ENCODE results near the gene CD300E. TPM values are rescaled to one million over a fixed set of nuclear protein-coding genes. Genes with fewer than 3 reads are reported as not detected.

The CD300E gene
- polyA plus RNA-seq, 1 experiment = not detected

DNA sequence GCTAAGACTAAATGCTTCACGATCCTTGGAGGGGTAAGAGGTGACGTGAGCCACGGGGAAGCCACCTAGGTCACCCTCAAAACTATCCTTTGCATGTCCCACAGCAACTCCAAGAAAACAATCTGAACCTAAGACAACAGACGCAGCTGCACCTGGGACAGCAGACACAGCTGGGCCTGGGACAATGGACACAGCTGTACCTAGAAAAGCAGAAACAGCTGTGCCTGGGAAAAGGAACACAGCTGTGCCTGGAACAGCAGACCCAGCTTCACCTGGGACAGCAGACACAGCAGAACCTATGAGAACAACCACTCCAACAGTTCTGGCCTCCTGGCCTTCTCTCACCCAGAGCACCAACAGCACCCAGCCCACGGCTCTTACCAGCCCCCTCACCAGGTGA is 19.8 kb downstream of the CD300E start:
- no peak for DNase-seq (ENCODE audit: low read depth)
- Histone ChIP-seq H3K27me3 (ENCODE audit: control insufficient read depth, insufficient read depth, low read length) (no peaks in the 10 kb centered on the region), H3K36me3 (ENCODE audit: control insufficient read depth, insufficient read depth, low read length) (no peaks in the 10 kb centered on the region), H3K4me3 (ENCODE audit: low read depth, low read length) (no peak overlapping the region)
- TF ChIP-seq, protein P1, sequence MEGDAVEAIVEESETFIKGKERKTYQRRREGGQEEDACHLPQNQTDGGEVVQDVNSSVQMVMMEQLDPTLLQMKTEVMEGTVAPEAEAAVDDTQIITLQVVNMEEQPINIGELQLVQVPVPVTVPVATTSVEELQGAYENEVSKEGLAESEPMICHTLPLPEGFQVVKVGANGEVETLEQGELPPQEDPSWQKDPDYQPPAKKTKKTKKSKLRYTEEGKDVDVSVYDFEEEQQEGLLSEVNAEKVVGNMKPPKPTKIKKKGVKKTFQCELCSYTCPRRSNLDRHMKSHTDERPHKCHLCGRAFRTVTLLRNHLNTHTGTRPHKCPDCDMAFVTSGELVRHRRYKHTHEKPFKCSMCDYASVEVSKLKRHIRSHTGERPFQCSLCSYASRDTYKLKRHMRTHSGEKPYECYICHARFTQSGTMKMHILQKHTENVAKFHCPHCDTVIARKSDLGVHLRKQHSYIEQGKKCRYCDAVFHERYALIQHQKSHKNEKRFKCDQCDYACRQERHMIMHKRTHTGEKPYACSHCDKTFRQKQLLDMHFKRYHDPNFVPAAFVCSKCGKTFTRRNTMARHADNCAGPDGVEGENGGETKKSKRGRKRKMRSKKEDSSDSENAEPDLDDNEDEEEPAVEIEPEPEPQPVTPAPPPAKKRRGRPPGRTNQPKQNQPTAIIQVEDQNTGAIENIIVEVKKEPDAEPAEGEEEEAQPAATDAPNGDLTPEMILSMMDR (IDR thresholded peaks at IDR 0.05; ENCODE audit: insufficient read depth, low read depth, low read length) = no peak
- POLR2A ChIA-PET = no interaction called here
- CTCF ChIA-PET = no interaction called here

- DNase-seq (ENCODE audit: low read depth) = no peak
- Histone ChIP-seq H3K36me3 (ENCODE audit: control insufficient read depth, insufficient read depth, low read length) (no peaks in the 10 kb centered on the region), H3K27me3 (ENCODE audit: control insufficient read depth, insufficient read depth, low read length) (no peaks in the 10 kb centered on the region), H3K4me3 (ENCODE audit: low read depth, low read length) (no peak overlapping the region)
- ChIA-PET CTCF (interaction anchor here (1.5 kb wide), 1 partner anchor 8 kb away, joined by 4 read pairs; no protein-coding TSS in a partner anchor), POLR2A (no interaction called here)
- TF ChIP-seq, protein P1 (IDR thresholded peaks at IDR 0.05; ENCODE audit: insufficient read depth, low read depth, low read length) = no peak
Measured at GRCh38 chr17:74603037-74603635, 20.4 kb downstream of the CD300E start.

- Histone ChIP-seq H3K27me3 (ENCODE audit: control insufficient read depth, insufficient read depth, low read length) (no peaks in the 10 kb centered on the region), H3K36me3 (ENCODE audit: control insufficient read depth, insufficient read depth, low read length) (no peaks in the 10 kb centered on the region), H3K4me3 (ENCODE audit: low read depth, low read length) (no peak overlapping the region)
- DNase-seq (ENCODE audit: low read depth) = no peak
- TF ChIP-seq, protein P1 (IDR thresholded peaks at IDR 0.05; ENCODE audit: insufficient read depth, low read depth, low read length) = peak; percentile 42
- POLR2A ChIA-PET = no interaction called here
- CTCF ChIA-PET = interaction anchor here (1.5 kb wide), 1 partner anchor 9 kb away, joined by 4 read pairs; no protein-coding TSS in a partner anchor
Measured at GRCh38 chr17:74601944-74602572, 21.5 kb downstream of the CD300E start.

GRCh38 chr17:74599448-74599939 is 24.0 kb downstream of the CD300E start:
- H3K27me3 ChIP-seq (ENCODE audit: control insufficient read depth, insufficient read depth, low read length) = no peaks in the 10 kb centered on the region
- H3K4me3 ChIP-seq (ENCODE audit: low read depth, low read length) = no peak overlapping the region
- no peak for DNase-seq (ENCODE audit: low read depth)
- TF ChIP-seq, protein P1 (IDR thresholded peaks at IDR 0.05; ENCODE audit: insufficient read depth, low read depth, low read length) = no peak
- H3K36me3 ChIP-seq (ENCODE audit: control insufficient read depth, insufficient read depth, low read length) = no peaks in the 10 kb centered on the region
- POLR2A ChIA-PET = no interaction called here
- CTCF ChIA-PET = no interaction called here

DNA sequence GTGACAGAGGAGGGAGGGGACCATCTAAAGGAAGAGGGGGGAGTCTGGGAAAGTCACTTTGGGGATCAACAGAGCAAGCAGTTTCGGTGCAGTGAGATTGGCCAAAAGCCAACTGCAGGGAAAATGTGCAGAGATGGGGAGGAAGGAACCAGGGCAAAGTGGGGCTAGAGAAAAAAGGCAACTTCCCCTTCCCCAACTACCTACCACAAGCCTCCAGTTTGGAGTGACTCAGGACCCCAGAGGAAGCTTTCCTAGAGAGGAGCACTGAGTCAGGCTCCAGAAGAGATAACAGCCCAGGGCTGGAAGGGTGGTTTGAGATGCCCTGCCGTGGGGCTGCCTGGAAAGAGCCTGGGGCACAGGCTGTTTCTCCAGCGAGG is 24.5 kb downstream of the CD300E start:
- DNase-seq (ENCODE audit: low read depth) = no peak
- H3K4me3 ChIP-seq (ENCODE audit: low read depth, low read length) = no peak overlapping the region
- TF ChIP-seq, protein P1 (IDR thresholded peaks at IDR 0.05; ENCODE audit: insufficient read depth, low read depth, low read length) = no peak
- H3K27me3 ChIP-seq (ENCODE audit: control insufficient read depth, insufficient read depth, low read length) = no peaks in the 10 kb centered on the region
- CTCF ChIA-PET = no interaction called here
- POLR2A ChIA-PET = no interaction called here
- no peaks in the 10 kb centered on the region for H3K36me3 ChIP-seq (ENCODE audit: control insufficient read depth, insufficient read depth, low read length)

Data from BJ (cell line).